IMR-90 (cell line): ENCODE results near the gene CAGE1.
"Not testable (repeated sequence)": the region's sequence is repeated elsewhere in the genome, so short reads cannot be mapped to it uniquely, and the experiment has no call there.

Experiments used
- BHLHE40 ChIP-seq: fragments of 150-350 bp; IDR thresholded peaks from 2 replicates; pipeline ENCODE4 v1.6.1; 2016; ENCODE audit warnings: mild to moderate bottlenecking, low read depth, low read length
- CEBPB ChIP-seq: IDR thresholded peaks from 2 replicates; pipeline ENCODE4 v1.6.1; 2012; ENCODE audit warnings: low read depth, low read length, improper control_type of control experiment
- CHD1 ChIP-seq: IDR thresholded peaks from 2 replicates; pipeline ENCODE4 v1.6.1; 2012; ENCODE audit warnings: low read depth, low read length, improper control_type of control experiment
- CTCF ChIP-seq: conservative IDR thresholded peaks from 2 replicates; pipeline ENCODE4 v1.5.1; 2012; ENCODE audit warnings: mild to moderate bottlenecking, low read depth, low read length, improper control_type of control experiment
- ELK1 ChIP-seq: fragments of 150-350 bp; IDR thresholded peaks from 2 replicates; pipeline ENCODE4 v1.6.1; 2016; ENCODE audit warnings: low read depth, mild to moderate bottlenecking, low read length, moderate library complexity, borderline replicate concordance
- MAZ ChIP-seq: IDR thresholded peaks from 2 replicates; pipeline ENCODE4 v1.6.1; 2012; ENCODE audit warnings: low read depth, mild to moderate bottlenecking, low read length, improper control_type of control experiment, moderate library complexity, borderline replicate concordance
- MXI1 ChIP-seq: IDR thresholded peaks from 2 replicates; pipeline ENCODE4 v1.6.1; 2012; ENCODE audit warnings: low read depth, mild to moderate bottlenecking, low read length, moderate library complexity, borderline replicate concordance
- NFE2L2 ChIP-seq: fragments of 150-350 bp; IDR thresholded peaks from 2 replicates; pipeline ENCODE4 v1.6.1; 2016; ENCODE audit warnings: low read depth, mild to moderate bottlenecking, low read length
- POLR2A ChIP-seq: IDR thresholded peaks from 2 replicates; pipeline ENCODE4 v1.6.1; 2012; ENCODE audit warnings: mild to moderate bottlenecking, low read depth, low read length
- RAD21 ChIP-seq: IDR thresholded peaks from 2 replicates; pipeline ENCODE4 v1.6.1; 2012; ENCODE audit warnings: low read length, improper control_type of control experiment
- RCOR1 ChIP-seq: IDR thresholded peaks from 2 replicates; pipeline ENCODE4 v1.6.1; 2012; ENCODE audit warnings: mild to moderate bottlenecking, low read length, improper control_type of control experiment; ENCODE audit not compliant: insufficient replicate concordance
- RFX5 ChIP-seq: IDR thresholded peaks from 2 replicates; pipeline ENCODE4 v1.8.0; 2012; ENCODE audit warnings: low read depth, mild to moderate bottlenecking, low read length, moderate library complexity
- SMC3 ChIP-seq: fragments of 150-350 bp; IDR thresholded peaks from 2 replicates; pipeline ENCODE4 v1.6.1; 2016; ENCODE audit warnings: low read depth, mild to moderate bottlenecking, antibody characterized with exemption, low read length, moderate library complexity
- TF ChIP-seq, protein P1 (sequence below): fragments of 150-350 bp; IDR thresholded peaks from 2 replicates; pipeline ENCODE4 v1.6.1; 2017; ENCODE audit warnings: mild to moderate bottlenecking, antibody characterized with exemption, low read length, low read depth

DNA sequence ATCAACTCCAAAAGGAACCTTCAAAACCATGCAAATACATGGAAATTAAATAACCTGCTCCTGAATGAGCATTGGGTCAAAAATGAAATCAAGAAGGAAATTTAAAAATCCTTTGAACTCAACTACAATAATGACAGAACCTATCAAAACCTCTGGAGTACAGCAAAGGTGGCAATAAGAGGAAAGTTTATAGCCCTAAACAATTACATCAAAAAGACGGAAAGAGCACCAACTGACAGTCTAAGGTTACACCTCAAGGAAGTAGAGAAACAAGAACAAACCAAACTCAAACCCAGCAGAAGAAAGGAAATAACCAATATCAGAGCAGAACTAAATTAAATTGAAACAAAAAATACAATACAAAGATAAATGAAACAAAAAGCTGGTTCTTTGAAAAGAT is 39.0 kb downstream of the CAGE1 start:
- TF ChIP-seq RAD21, BHLHE40, CTCF, MXI1, POLR2A, RFX5, CHD1, CEBPB, ELK1, SMC3, NFE2L2, RCOR1, MAZ: not testable (repeated sequence)
- TF ChIP-seq, protein P1, sequence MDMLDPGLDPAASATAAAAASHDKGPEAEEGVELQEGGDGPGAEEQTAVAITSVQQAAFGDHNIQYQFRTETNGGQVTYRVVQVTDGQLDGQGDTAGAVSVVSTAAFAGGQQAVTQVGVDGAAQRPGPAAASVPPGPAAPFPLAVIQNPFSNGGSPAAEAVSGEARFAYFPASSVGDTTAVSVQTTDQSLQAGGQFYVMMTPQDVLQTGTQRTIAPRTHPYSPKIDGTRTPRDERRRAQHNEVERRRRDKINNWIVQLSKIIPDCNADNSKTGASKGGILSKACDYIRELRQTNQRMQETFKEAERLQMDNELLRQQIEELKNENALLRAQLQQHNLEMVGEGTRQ, result not testable (repeated sequence)
